ENCODE results near the gene IQSEC3.
"Not testable (repeated sequence)": the region's sequence is repeated elsewhere in the genome, so short reads cannot be mapped to it uniquely, and the experiment has no call there.

The IQSEC3 gene

DNA sequence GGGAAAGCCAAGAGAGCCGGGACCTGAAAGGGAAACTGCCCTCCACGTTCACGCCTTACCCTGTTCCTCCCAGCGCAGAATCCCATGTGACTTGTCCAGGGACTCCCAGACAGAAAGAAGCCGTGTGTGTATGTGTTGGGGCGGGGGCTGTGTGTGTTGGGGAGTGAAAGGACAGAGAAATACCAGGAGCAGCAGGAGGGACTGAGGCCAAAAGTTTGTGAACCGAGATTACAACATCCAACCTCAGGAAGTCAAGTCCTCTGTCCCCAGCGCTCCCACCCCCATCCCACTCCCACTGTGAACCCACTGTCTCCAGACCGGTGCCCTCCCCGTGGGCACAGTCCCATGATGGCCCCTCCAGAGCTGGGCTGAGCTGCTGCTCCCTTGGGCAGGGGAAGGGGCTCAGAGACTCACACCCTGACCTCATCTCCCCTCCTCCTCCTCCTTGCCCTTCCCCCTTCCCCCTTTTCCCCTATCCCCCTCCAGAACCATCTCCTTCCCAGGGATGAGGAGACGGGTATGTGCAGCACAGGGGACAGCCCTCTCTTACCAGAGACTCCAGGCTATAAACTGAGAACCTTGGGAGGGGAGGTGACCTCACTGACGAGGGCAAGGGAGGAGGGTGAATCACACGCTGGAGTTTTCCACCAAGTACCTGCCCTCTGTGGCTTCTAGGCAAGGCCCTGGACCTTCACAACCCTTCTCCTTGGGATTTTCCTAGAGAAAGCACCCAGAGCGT, 147.6 kb downstream of the IQSEC3 start, which contains the start of gene SLC6A12:
TSS of gene SLC6A12 (minus strand) at position 155 of the 739 bp plus-strand sequence. CDS start 4,171 bp downstream, outside the sequence.
- TF ChIP-seq, protein P1, sequence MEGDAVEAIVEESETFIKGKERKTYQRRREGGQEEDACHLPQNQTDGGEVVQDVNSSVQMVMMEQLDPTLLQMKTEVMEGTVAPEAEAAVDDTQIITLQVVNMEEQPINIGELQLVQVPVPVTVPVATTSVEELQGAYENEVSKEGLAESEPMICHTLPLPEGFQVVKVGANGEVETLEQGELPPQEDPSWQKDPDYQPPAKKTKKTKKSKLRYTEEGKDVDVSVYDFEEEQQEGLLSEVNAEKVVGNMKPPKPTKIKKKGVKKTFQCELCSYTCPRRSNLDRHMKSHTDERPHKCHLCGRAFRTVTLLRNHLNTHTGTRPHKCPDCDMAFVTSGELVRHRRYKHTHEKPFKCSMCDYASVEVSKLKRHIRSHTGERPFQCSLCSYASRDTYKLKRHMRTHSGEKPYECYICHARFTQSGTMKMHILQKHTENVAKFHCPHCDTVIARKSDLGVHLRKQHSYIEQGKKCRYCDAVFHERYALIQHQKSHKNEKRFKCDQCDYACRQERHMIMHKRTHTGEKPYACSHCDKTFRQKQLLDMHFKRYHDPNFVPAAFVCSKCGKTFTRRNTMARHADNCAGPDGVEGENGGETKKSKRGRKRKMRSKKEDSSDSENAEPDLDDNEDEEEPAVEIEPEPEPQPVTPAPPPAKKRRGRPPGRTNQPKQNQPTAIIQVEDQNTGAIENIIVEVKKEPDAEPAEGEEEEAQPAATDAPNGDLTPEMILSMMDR (IDR thresholded peaks at IDR 0.05; ENCODE audit: low read depth, low read length) = no peak
- H3K4me3 ChIP-seq (ENCODE audit: low read depth, low read length) = no peak within 1 kb of the TSS

DNA sequence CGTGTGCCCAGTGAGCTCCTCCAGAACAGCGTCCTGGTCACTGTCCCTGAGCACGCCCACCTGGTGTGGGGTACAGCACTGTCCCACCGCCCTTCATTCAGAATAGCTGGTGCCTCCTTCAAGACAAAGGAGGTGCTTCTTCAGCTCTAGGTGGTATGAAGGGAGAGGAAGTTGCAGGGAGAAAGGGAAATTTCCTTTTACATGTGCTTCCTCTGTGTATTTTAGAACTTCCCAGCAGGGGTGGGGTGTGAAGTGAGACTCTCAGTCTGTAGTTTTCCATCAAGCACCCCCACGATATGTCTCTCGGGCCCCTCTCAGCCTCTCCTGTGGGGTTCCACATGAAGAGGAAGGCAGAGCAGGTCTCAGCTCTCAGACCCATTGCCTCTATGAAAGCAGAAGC, 148.5 kb downstream of the IQSEC3 start:
- TF ChIP-seq, protein P1 (IDR thresholded peaks at IDR 0.05; ENCODE audit: low read depth, low read length) = no peak

DNA sequence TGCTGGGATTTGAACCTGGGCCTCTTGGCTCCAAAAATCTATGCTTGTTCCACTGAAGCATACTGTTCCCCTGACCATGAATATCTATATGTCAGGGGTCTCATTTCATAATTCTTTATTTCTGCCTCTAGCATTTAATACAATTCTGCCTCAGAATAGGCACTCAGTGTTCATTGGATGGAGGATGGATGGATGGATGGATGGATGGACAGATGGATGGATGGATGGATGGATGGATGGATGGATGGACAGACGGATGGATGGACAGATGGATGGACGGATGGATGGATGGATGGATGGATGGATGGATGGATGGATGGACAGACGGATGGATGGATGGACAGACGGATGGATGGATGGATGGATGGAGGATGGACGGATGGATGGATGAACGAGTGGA, 150.5 kb downstream of the IQSEC3 start:
- H3K4me3 ChIP-seq (ENCODE audit: low read depth, low read length) = not testable (repeated sequence)

More for the DNA sequence above, 148.5 kb downstream of the IQSEC3 start:
- no peak overlapping the region for H3K4me3 ChIP-seq (ENCODE audit: low read depth, low read length)

DNA sequence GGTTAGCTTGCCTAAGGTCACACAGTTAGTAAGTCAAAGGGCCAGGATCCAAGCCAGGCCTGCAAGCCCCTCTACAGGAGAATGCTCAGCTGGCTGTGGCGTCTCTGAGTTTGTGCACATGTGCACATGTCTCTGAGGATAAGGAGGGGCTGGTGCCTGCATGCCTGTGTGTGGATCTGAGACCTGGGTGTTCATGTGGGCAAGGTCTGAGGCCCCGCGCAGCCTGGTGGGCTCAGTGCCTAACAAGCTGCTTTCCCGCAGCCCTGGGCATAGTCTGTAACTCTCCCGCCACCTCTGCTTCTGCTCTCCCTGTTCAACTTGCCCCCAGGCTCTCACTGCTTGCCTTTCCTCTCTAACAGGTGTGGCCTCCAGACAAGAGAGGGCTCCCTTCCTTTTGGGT, 151.7 kb downstream of the IQSEC3 start:
- H3K4me3 ChIP-seq (ENCODE audit: low read depth, low read length) = no peak overlapping the region
- TF ChIP-seq, protein P1 (IDR thresholded peaks at IDR 0.05; ENCODE audit: low read depth, low read length) = no peak

DNA sequence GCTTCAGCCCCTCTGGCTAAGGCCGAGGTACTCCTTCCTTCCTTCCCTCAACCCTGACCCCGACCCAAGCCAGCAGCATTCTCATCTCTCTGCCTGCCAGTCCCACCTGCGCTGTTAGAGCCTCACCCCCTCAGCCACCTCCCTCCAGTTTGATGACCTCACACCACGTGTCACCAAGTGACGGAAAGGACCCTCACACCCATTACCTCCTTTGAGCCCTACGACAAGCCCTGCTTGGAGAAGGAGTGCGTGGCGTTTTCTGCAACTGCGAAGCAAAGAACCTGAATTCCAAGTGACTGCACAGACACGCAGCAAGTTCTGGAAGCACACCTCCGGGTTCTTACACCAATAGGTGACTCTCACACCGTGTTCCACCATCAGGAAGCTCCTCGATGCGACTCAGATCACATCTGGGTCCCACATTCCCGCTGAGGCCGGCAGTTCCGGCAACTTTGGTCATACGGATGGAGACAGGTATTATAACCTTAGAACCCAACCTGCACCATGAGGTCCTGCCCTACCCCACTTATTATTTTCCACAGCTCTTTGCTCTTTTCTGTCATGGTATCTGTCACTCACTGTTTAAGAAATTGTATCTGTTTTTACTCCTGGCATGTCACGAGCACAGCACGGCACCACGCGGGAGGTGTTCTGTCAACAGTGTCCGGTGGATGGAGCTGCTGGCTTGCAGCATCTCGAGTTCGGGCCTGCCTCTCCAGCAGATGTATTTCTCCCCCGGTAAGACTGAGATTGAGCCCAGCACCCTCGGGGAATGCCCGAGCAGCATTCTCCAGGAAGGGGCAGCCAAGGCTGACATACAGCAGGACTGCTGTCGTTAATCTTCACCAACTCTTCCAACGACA, 152.4 kb downstream of the IQSEC3 start:
- no peak overlapping the region for H3K4me3 ChIP-seq (ENCODE audit: low read depth, low read length)
- TF ChIP-seq, protein P1 (IDR thresholded peaks at IDR 0.05; ENCODE audit: low read depth, low read length) = no peak

DNA sequence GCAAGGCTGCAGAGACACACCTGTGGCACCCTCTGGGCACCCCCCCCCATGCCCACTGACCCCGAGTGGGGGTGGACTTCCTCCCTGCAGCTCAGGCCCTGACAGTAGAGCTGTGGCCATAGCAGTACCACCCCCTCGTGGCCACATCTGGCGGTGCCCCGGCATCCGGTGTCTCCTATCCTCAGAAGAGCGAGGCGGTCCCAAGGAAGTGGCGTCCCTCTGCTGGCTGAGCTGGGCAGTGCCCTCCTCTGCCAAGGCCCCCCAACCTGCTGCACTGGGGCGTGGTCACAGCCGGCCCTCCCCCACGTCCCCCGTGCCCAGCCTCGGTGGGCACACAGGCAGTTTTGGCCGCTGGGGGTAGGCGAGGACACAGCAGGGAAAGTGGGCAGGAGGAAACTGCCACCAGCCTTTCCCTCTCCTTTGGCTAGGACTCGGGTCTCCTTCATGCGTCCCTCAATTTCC, 153.4 kb downstream of the IQSEC3 start:
- no peak overlapping the region for H3K4me3 ChIP-seq (ENCODE audit: low read depth, low read length)

DNA sequence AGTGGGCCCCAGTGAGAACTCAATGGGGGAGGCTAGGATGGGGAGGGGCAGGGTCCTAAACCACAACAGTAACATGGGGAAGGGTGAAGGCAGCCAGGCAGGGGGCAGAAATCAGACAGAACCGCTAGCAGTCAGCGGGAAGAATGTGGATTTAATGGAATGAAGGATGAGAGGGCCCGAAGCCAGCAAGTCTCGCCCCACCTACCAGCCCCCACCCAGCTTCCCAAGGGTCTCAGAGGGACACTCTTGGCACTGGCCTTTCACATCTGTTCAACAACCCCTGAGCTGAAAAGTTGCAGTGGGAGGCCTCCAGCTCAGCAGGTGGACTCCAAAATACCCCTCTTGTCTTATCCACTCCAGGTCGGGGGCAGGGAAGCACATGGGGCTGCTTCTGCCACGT, 153.9 kb downstream of the IQSEC3 start:
- no peak overlapping the region for H3K4me3 ChIP-seq (ENCODE audit: low read depth, low read length)
- TF ChIP-seq, protein P1 (IDR thresholded peaks at IDR 0.05; ENCODE audit: low read depth, low read length) = no peak

More for the DNA sequence above, 153.4 kb downstream of the IQSEC3 start:
- TF ChIP-seq, protein P1 (IDR thresholded peaks at IDR 0.05; ENCODE audit: low read depth, low read length) = peak; percentile 76

All from WI38 (cell line).